ENCODE data around the gene DUSP15. TPM values are rescaled to one million over a fixed set of nuclear protein-coding genes. Genes with fewer than 3 reads are reported as not detected.

DUSP15 gene
- total and polyA plus RNA-seq, 7 donors: 0.60 to 2.6 (median 1.7) TPM; not detected in 2

DNA sequence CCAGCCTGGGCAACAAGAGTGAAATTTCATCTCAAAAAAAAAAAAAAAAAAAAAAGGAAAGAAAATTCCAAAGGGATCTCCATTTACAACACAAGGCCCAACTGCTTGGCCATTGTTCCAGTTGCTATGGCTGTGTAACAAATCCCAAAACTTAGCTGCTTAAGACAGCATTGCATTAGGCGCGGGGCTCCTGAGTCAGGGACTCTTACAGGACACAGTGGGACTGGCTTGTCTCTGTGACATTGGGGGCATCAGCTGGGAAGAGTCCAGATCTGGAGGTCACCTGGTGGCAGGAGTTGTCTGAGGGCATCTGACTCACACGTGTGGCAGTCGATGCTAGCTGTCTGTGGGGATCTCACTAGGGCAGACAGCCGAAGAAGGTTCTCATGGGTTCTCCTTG lies 35.7 kb upstream of the DUSP15 start:
- 80 to 92% methylated on average over 5 of the region's 5 CpGs for WGBS, 2 donors
- intact Hi-C loops (cut with DNase I): no loop called here
- H3K4me3 ChIP-seq: no peak overlapping the region
- H3K4me1 ChIP-seq: no peaks in the 10 kb centered on the region
- no peaks in the 10 kb centered on the region for H3K36me3 ChIP-seq
- no peaks in the 10 kb centered on the region for H3K27me3 ChIP-seq
- peak; percentile 32 for DNase-seq
- no peak for TF ChIP-seq POLR2AphosphoS5 (IDR thresholded peaks at IDR 0.05)
- TF ChIP-seq, protein P1, sequence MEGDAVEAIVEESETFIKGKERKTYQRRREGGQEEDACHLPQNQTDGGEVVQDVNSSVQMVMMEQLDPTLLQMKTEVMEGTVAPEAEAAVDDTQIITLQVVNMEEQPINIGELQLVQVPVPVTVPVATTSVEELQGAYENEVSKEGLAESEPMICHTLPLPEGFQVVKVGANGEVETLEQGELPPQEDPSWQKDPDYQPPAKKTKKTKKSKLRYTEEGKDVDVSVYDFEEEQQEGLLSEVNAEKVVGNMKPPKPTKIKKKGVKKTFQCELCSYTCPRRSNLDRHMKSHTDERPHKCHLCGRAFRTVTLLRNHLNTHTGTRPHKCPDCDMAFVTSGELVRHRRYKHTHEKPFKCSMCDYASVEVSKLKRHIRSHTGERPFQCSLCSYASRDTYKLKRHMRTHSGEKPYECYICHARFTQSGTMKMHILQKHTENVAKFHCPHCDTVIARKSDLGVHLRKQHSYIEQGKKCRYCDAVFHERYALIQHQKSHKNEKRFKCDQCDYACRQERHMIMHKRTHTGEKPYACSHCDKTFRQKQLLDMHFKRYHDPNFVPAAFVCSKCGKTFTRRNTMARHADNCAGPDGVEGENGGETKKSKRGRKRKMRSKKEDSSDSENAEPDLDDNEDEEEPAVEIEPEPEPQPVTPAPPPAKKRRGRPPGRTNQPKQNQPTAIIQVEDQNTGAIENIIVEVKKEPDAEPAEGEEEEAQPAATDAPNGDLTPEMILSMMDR (IDR thresholded peaks at IDR 0.05): no peak
- H3K9me3 ChIP-seq: no peaks in the 10 kb centered on the region
- no peak overlapping the region for H3K27ac ChIP-seq

GRCh38 chr20:31903627-31904386 lies 33.5 kb upstream of the DUSP15 start:
- Histone ChIP-seq H3K4me1 (no peaks in the 10 kb centered on the region), H3K27me3 (no peaks in the 10 kb centered on the region), H3K27ac (no peak overlapping the region), H3K9me3 (no peaks in the 10 kb centered on the region), H3K4me3 (no peak overlapping the region), H3K36me3 (no peaks in the 10 kb centered on the region)
- 68 to 70% methylated on average over 1 of the region's 1 CpG for WGBS, 2 donors
- TF ChIP-seq, protein P1 (IDR thresholded peaks at IDR 0.05): no peak
- TF ChIP-seq EP300 (IDR thresholded peaks at IDR 0.05) (no peak), POLR2AphosphoS5 (IDR thresholded peaks at IDR 0.05) (no peak), POLR2A (IDR thresholded peaks at IDR 0.05) (no peak)
- intact Hi-C loops (cut with DNase I): no loop called here
- no peak for DNase-seq

- intact Hi-C loops (cut with DNase I): no loop called here
- Histone ChIP-seq H3K9me3 (no peaks in the 10 kb centered on the region), H3K36me3 (no peaks in the 10 kb centered on the region), H3K4me3 (no peak overlapping the region), H3K4me1 (no peaks in the 10 kb centered on the region), H3K27me3 (no peaks in the 10 kb centered on the region), H3K27ac (no peak overlapping the region)
- no peak for TF ChIP-seq POLR2A (IDR thresholded peaks at IDR 0.05)
- TF ChIP-seq, protein P1 (IDR thresholded peaks at IDR 0.05): no peak
- no peak for TF ChIP-seq POLR2AphosphoS5 (IDR thresholded peaks at IDR 0.05)
- no peak for TF ChIP-seq EP300 (IDR thresholded peaks at IDR 0.05)
- peak; percentile 17 for DNase-seq
- 31 to 73% methylated on average over 6 of the region's 6 CpGs for WGBS, 2 donors
Observed at GRCh38 chr20:31901615-31902014, 31.3 kb upstream of the DUSP15 start.

DNA sequence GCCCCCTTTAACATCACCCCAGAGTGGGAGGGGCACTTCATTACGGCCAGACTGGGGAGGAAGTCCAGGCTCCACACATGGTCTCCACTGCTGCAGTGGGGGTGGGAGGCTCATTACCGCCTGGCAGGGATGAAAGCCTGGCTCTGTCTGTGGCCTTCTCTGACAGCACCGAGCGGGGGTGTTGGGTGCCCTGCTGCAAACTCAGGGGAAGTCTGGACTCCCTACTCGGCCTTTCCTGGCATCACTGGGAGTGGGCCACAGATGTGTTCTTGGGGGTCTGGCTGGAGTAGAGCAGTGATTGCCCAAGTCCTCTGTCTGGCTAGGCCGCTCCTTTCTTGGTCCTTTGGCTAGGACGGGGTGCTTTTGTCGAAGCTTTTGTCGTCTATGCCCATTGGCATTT lies 27.2 kb upstream of the DUSP15 start:
- no peaks in the 10 kb centered on the region for H3K27me3 ChIP-seq
- intact Hi-C loops (cut with DNase I): no loop called here
- WGBS, 2 donors: 84 to 85% methylated on average over 9 of the region's 9 CpGs
- no peaks in the 10 kb centered on the region for H3K36me3 ChIP-seq
- peaks cover 0 to 5% (median 2%) of the 10 kb centered on the region in 4 donors for H3K4me1 ChIP-seq
- no peak for TF ChIP-seq POLR2A (IDR thresholded peaks at IDR 0.05)
- no peak for TF ChIP-seq EP300 (IDR thresholded peaks at IDR 0.05)
- TF ChIP-seq, protein P1 (IDR thresholded peaks at IDR 0.05): no peak
- no peak for TF ChIP-seq POLR2AphosphoS5 (IDR thresholded peaks at IDR 0.05)
- no peak overlapping the region for H3K4me3 ChIP-seq
- H3K27ac ChIP-seq: no peak overlapping the region
- no peak for DNase-seq
- H3K9me3 ChIP-seq: no peaks in the 10 kb centered on the region

GRCh38 chr20:31896049-31896448 lies 25.7 kb upstream of the DUSP15 start:
- no peaks in the 10 kb centered on the region for H3K9me3 ChIP-seq
- H3K36me3 ChIP-seq: no peaks in the 10 kb centered on the region
- H3K4me3 ChIP-seq: no peak overlapping the region
- H3K27me3 ChIP-seq: no peaks in the 10 kb centered on the region
- DNase-seq: no peak
- WGBS, 2 donors: 95 to 96% methylated on average over 9 of the region's 9 CpGs
- no peak for TF ChIP-seq EP300 (IDR thresholded peaks at IDR 0.05)
- TF ChIP-seq POLR2AphosphoS5 (IDR thresholded peaks at IDR 0.05): no peak
- intact Hi-C loops (cut with DNase I): no loop called here
- H3K27ac ChIP-seq: peak overlapping the region in 2 of 4 donors; percentile 58 to 72
- H3K4me1 ChIP-seq: peaks cover 0 to 5% (median 2%) of the 10 kb centered on the region in 4 donors

Measured in sigmoid colon (tissue), 7 donors.